Breast epithelium (tissue), 3 donors: ENCODE results near the gene CACNB1.

Source experiments
- POLR2A ChIP-seq: fragments of 450-650 bp; IDR thresholded peaks from one replicate; pipeline ENCODE4 v1.6.1; 2016; ENCODE audit warnings: antibody characterized with exemption, mild to moderate bottlenecking, moderate library complexity
- POLR2AphosphoS5 ChIP-seq, 3 donors: sonication (generic); formaldehyde crosslinking; IDR thresholded peaks; one replicate each; pipeline ENCODE4 v1.6.1; 2017; ENCODE audit warnings: antibody characterized with exemption in 3 of 3
- TF ChIP-seq, protein P1 (sequence below), 3 donors: fragments of 450-650 bp; IDR thresholded peaks; one replicate each; pipeline ENCODE4 v1.5.1; 2016 to 2017; ENCODE audit warnings: antibody characterized with exemption in 3 of 3, mild to moderate bottlenecking in 3 of 3, moderate library complexity in 3 of 3

DNA sequence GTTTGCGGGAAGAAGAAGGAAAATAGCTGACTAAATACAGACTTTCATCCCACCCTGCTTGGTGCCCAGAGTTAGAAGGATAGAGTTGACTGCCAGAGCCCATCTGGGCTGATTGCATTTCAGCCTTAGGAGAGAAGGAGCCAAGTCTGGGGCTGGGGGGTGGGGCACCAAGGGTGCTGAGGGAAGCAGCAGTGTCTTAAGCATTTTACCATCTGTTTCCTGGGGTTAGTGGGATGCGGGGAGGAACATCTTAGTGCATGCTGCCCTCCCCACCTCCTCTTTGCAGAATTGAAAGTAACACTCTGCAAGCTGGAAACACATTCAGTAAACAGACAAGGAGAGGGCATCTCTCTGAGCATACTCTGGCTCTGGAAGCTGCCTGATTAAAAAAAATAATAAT is 30.0 kb downstream of the CACNB1 start:
- TF ChIP-seq POLR2A (no peak), POLR2AphosphoS5 (IDR thresholded peaks at IDR 0.05) (no peak)
- TF ChIP-seq, protein P1, sequence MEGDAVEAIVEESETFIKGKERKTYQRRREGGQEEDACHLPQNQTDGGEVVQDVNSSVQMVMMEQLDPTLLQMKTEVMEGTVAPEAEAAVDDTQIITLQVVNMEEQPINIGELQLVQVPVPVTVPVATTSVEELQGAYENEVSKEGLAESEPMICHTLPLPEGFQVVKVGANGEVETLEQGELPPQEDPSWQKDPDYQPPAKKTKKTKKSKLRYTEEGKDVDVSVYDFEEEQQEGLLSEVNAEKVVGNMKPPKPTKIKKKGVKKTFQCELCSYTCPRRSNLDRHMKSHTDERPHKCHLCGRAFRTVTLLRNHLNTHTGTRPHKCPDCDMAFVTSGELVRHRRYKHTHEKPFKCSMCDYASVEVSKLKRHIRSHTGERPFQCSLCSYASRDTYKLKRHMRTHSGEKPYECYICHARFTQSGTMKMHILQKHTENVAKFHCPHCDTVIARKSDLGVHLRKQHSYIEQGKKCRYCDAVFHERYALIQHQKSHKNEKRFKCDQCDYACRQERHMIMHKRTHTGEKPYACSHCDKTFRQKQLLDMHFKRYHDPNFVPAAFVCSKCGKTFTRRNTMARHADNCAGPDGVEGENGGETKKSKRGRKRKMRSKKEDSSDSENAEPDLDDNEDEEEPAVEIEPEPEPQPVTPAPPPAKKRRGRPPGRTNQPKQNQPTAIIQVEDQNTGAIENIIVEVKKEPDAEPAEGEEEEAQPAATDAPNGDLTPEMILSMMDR (IDR thresholded peaks at IDR 0.05): no peak
